Measurements from ENCODE around the gene NTN4.
"Not testable (repeated sequence)": the region's sequence is repeated elsewhere in the genome, so short reads cannot be mapped to it uniquely, and the experiment has no call there.

NTN4 gene

DNA sequence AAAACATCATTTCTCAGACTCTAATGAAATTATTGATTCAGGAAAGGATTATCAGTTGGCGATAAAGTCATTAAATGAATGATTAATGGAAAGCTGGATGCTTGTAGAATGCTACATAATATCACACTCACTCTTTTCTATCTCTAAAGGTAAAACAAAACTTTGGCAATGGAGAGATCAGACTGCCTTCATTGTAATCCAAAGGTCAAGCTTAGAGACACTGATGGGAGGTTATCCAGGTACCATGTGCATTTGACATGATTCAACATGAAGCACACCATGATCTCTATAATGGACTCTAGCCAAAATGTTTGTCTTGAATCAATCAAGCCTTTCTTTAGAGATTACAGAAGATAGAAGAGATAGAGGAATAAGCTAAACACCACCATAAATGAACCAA is 129.2 kb downstream of the NTN4 start:
- H3K36me3 ChIP-seq (ENCODE audit: low read depth) = peaks cover 24% of the 10 kb centered on the region
- H3K4me1 ChIP-seq (ENCODE audit: insufficient read depth, poor library complexity, severe bottlenecking) = peaks cover 3% of the 10 kb centered on the region
- no peak for DNase-seq (ENCODE audit: low spot score)
- H3K27ac ChIP-seq (ENCODE audit: poor library complexity, severe bottlenecking) = no peak overlapping the region
- no peak for ATAC-seq (ENCODE audit: low read depth)
- no peaks in the 10 kb centered on the region for H3K9me3 ChIP-seq (ENCODE audit: severe bottlenecking)
- no peaks in the 10 kb centered on the region for H3K27me3 ChIP-seq (ENCODE audit: insufficient read depth, poor library complexity, severe bottlenecking)
- TF ChIP-seq, protein P1, sequence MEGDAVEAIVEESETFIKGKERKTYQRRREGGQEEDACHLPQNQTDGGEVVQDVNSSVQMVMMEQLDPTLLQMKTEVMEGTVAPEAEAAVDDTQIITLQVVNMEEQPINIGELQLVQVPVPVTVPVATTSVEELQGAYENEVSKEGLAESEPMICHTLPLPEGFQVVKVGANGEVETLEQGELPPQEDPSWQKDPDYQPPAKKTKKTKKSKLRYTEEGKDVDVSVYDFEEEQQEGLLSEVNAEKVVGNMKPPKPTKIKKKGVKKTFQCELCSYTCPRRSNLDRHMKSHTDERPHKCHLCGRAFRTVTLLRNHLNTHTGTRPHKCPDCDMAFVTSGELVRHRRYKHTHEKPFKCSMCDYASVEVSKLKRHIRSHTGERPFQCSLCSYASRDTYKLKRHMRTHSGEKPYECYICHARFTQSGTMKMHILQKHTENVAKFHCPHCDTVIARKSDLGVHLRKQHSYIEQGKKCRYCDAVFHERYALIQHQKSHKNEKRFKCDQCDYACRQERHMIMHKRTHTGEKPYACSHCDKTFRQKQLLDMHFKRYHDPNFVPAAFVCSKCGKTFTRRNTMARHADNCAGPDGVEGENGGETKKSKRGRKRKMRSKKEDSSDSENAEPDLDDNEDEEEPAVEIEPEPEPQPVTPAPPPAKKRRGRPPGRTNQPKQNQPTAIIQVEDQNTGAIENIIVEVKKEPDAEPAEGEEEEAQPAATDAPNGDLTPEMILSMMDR (IDR thresholded peaks at IDR 0.05; ENCODE audit: poor library complexity, severe bottlenecking) = no peak
- no peak overlapping the region for H3K4me3 ChIP-seq (ENCODE audit: severe bottlenecking)

GRCh38 chr12:95658386-95658785 is 132.2 kb downstream of the NTN4 start:
- ATAC-seq (ENCODE audit: low read depth) = no peak
- no peak for DNase-seq (ENCODE audit: low spot score)
- H3K4me3 ChIP-seq (ENCODE audit: severe bottlenecking) = no peak overlapping the region
- peaks cover 10% of the 10 kb centered on the region for H3K4me1 ChIP-seq (ENCODE audit: insufficient read depth, poor library complexity, severe bottlenecking)
- H3K36me3 ChIP-seq (ENCODE audit: low read depth) = peaks cover 9% of the 10 kb centered on the region
- H3K9me3 ChIP-seq (ENCODE audit: severe bottlenecking) = no peaks in the 10 kb centered on the region
- no peaks in the 10 kb centered on the region for H3K27me3 ChIP-seq (ENCODE audit: insufficient read depth, poor library complexity, severe bottlenecking)
- TF ChIP-seq, protein P1 (IDR thresholded peaks at IDR 0.05; ENCODE audit: poor library complexity, severe bottlenecking) = no peak
- no peak overlapping the region for H3K27ac ChIP-seq (ENCODE audit: poor library complexity, severe bottlenecking)

DNA sequence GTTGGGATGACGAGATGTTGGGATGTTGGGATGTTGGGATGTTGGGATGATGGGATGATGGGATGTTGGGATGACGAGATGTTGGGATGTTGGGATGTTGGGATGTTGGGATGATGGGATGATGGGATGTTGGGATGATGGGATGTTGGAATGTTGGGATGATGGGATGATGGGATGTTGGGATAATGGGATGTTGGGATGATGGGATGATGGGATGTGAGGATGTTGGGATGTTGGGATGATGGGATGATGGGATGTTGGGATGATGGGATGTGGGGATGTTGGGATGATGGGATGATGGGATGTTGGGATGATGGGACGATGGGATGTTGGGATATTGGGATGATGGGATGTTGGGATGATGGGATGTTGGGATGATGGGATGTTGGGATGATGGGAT is 135.9 kb downstream of the NTN4 start:
- H3K36me3 ChIP-seq (ENCODE audit: low read depth); H3K9me3 ChIP-seq (ENCODE audit: severe bottlenecking); DNase-seq (ENCODE audit: low spot score); H3K4me3 ChIP-seq (ENCODE audit: severe bottlenecking); ATAC-seq (ENCODE audit: low read depth); H3K27me3 ChIP-seq (ENCODE audit: insufficient read depth, poor library complexity, severe bottlenecking): not testable (repeated sequence)
- Histone ChIP-seq H3K4me1 (ENCODE audit: insufficient read depth, poor library complexity, severe bottlenecking) (peaks cover 24% of the 10 kb centered on the region), H3K27ac (ENCODE audit: poor library complexity, severe bottlenecking) (peak overlapping the region; percentile 94)

GRCh38 chr12:95653771-95654546 is 136.6 kb downstream of the NTN4 start:
- H3K36me3 ChIP-seq (ENCODE audit: low read depth) = no peaks in the 10 kb centered on the region
- peak overlapping the region; percentile 94 for H3K27ac ChIP-seq (ENCODE audit: poor library complexity, severe bottlenecking)
- ATAC-seq (ENCODE audit: low read depth) (peak; percentile 71), DNase-seq (ENCODE audit: low spot score) (no peak)
- H3K27me3 ChIP-seq (ENCODE audit: insufficient read depth, poor library complexity, severe bottlenecking) = no peaks in the 10 kb centered on the region
- no peak overlapping the region for H3K4me3 ChIP-seq (ENCODE audit: severe bottlenecking)
- H3K9me3 ChIP-seq (ENCODE audit: severe bottlenecking) = no peaks in the 10 kb centered on the region
- H3K4me1 ChIP-seq (ENCODE audit: insufficient read depth, poor library complexity, severe bottlenecking) = peaks cover 30% of the 10 kb centered on the region
- TF ChIP-seq, protein P1 (IDR thresholded peaks at IDR 0.05; ENCODE audit: poor library complexity, severe bottlenecking) = no peak

- TF ChIP-seq, protein P1 (IDR thresholded peaks at IDR 0.05; ENCODE audit: poor library complexity, severe bottlenecking) = no peak
- no peak overlapping the region for H3K4me3 ChIP-seq (ENCODE audit: severe bottlenecking)
- H3K27ac ChIP-seq (ENCODE audit: poor library complexity, severe bottlenecking) = peak overlapping the region; percentile 94
- no peaks in the 10 kb centered on the region for H3K27me3 ChIP-seq (ENCODE audit: insufficient read depth, poor library complexity, severe bottlenecking)
- ATAC-seq (ENCODE audit: low read depth) (no peak), DNase-seq (ENCODE audit: low spot score) (no peak)
- no peaks in the 10 kb centered on the region for H3K9me3 ChIP-seq (ENCODE audit: severe bottlenecking)
- H3K36me3 ChIP-seq (ENCODE audit: low read depth) = no peaks in the 10 kb centered on the region
- H3K4me1 ChIP-seq (ENCODE audit: insufficient read depth, poor library complexity, severe bottlenecking) = peaks cover 37% of the 10 kb centered on the region
Measured at GRCh38 chr12:95651681-95652080, 138.9 kb downstream of the NTN4 start.

Measured in RWPE2 (cell line).